Lung (tissue), 12 donors: ENCODE measurements around the gene DLGAP4. TPM values are rescaled to one million over a fixed set of nuclear protein-coding genes. Genes with fewer than 3 reads are reported as not detected.

ENCODE experiments used
- ATAC-seq: fragments of 200-7000 bp; cut with Tn5 transposase; one replicate; pipeline ENCODE4 v1.9.1; 2020; ENCODE audit warnings: moderate number of reproducible peaks; ENCODE audit not compliant: insufficient read depth, low FRiP score
- DNase-seq, 3 donors: peaks; one replicate each; pipeline ENCODE4 v3.0.0-alpha.2; 2013 to 2017
- H3K27ac ChIP-seq, 2 donors: one replicate each; pipeline ENCODE4 v1.5.1; 2013; ENCODE audit warnings: mild to moderate bottlenecking in 2 of 2, moderate library complexity in 2 of 2, control low read depth in 1 of 2, inconsistent platforms in 1 of 2, low read depth in 1 of 2, low read length in 1 of 2
- H3K27me3 ChIP-seq, 3 donors: one replicate each; pipeline ENCODE4 v1.5.1; 2013; ENCODE audit warnings: low read length in 2 of 3; ENCODE audit not compliant: control insufficient read depth in 3 of 3, insufficient read depth in 3 of 3
- H3K36me3 ChIP-seq, 4 donors: one replicate each; pipeline ENCODE4 v1.5.1; 2013; ENCODE audit warnings: low read length in 4 of 4, mild to moderate bottlenecking in 1 of 4, moderate library complexity in 1 of 4; ENCODE audit not compliant: control insufficient read depth in 4 of 4, insufficient read depth in 4 of 4
- H3K4me1 ChIP-seq, 5 donors: one replicate each; pipeline ENCODE4 v1.5.1; 2013; ENCODE audit warnings: low read length in 5 of 5, mild to moderate bottlenecking in 2 of 5, moderate library complexity in 1 of 5; ENCODE audit not compliant: control insufficient read depth in 5 of 5, insufficient read depth in 5 of 5
- H3K4me3 ChIP-seq: one replicate; pipeline ENCODE4 v1.5.1; 2013; ENCODE audit warnings: mild to moderate bottlenecking, control low read depth, moderate library complexity
- H3K9ac ChIP-seq, 2 donors: one replicate each; pipeline ENCODE4 v1.5.1; 2013; ENCODE audit warnings: low read length in 2 of 2, control low read depth in 1 of 2; ENCODE audit not compliant: insufficient read depth in 1 of 2
- H3K9me3 ChIP-seq, 4 donors: one replicate each; pipeline ENCODE4 v1.5.1; 2013; ENCODE audit warnings: low read length in 3 of 4, mild to moderate bottlenecking in 1 of 4, moderate library complexity in 1 of 4; ENCODE audit not compliant: control insufficient read depth in 4 of 4, insufficient read depth in 3 of 4
- WGBS, 2 donors: extraction: QIAGEN DNeasy Blood & Tissue Kit; methylation state at CpG; one replicate each; pipeline ENCODE4 v1.1.7; 2013; 5-methylcytosine and 5-hydroxymethylcytosine counted together
- polyA plus RNA-seq, 2 donors: library from polyadenylated mRNA; stranded (reverse); fragments of 200-250 nt; gene quantifications; one replicate each; pipeline ENCODE4 v1.2.1, GENCODE V29; 2013
- total RNA-seq, 2 donors: library from RNA; depleted of rRNA in 1 of 2; stranded (reverse); fragments of >200 nt in 1 of 2; gene quantifications; one replicate each; pipeline ENCODE4 v1.2.1, GENCODE V29; 2014 to 2021
- TF ChIP-seq, protein P1 (sequence below): IDR thresholded peaks from 2 replicates; pipeline ENCODE4 v1.5.1; 2012; ENCODE audit warnings: mild to moderate bottlenecking; ENCODE audit errors: control extremely low read depth, extremely low read depth
- donor health status: control.
- donor health status: control.
- donor health status: Bipolar disorder and iron deficiency.
- donor health status: healthy.
- donor health status: DM: yes; HTN: yes; CAD: no.

Gene DLGAP4
- total and polyA plus RNA-seq, 4 donors, result 34.6 to 67.6 (median 35.8) TPM

DNA sequence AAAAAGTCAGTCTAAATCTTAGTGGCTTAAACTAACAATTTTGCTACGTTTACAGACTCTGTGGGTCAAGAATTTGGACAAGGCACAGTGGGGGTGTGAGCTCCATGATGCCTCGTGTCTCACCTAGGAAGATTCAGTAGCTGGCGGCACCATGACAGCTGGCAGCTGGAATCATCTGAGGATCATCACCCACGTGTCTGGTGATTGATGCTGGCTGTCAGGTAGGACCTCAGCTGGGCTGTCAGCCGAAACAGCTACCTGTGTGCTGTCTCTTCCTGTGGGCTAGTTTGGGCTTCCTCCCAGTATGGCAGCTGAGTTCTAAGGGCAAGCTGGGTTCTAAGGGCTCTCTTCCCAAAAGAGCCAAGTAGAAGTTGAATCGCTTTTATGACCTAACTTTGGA, 26.4 kb upstream of the DLGAP4 start:
- Histone ChIP-seq H3K4me3 (no peak overlapping the region), H3K36me3 (no peaks in the 10 kb centered on the region), H3K9ac (no peak overlapping the region), H3K4me1 (no peaks in the 10 kb centered on the region), H3K9me3 (peaks cover 0 to 5% (median 0%) of the 10 kb centered on the region in 4 donors), H3K27me3 (no peaks in the 10 kb centered on the region), H3K27ac (no peak overlapping the region)
- DNase-seq (no peak), ATAC-seq (no peak)
- TF ChIP-seq, protein P1, sequence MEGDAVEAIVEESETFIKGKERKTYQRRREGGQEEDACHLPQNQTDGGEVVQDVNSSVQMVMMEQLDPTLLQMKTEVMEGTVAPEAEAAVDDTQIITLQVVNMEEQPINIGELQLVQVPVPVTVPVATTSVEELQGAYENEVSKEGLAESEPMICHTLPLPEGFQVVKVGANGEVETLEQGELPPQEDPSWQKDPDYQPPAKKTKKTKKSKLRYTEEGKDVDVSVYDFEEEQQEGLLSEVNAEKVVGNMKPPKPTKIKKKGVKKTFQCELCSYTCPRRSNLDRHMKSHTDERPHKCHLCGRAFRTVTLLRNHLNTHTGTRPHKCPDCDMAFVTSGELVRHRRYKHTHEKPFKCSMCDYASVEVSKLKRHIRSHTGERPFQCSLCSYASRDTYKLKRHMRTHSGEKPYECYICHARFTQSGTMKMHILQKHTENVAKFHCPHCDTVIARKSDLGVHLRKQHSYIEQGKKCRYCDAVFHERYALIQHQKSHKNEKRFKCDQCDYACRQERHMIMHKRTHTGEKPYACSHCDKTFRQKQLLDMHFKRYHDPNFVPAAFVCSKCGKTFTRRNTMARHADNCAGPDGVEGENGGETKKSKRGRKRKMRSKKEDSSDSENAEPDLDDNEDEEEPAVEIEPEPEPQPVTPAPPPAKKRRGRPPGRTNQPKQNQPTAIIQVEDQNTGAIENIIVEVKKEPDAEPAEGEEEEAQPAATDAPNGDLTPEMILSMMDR, result no peak
- 66% methylated on average over 6 of the region's 6 CpGs for WGBS, 2 donors

DNA sequence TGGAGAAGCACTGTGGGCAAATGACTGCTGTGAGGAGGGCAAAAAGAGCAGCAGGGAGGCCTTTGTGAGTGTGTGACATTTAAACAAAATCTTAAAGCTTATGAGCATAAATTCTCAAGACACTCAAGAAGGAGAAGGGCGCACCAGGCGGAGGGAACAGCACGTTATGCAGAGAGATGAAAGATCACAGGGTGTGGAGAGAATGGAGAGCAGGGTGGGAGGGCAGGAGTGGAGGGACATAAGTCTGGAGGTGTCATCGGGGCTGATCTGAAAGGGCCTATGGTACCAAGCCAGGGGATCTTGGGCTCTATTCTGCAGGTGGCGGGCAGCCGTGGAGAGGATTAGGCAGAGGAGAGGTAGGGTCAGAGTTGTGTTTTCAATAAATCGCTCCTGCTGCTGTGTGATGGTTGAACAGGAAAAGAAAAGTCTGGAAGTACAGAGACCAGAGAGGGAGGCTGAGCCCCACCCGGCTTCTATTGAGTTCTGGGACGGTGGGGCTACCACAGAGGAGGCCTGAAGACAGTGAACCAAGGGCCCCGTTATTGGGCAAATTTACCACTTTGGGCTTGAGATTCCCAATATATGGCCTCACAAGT, 24.3 kb upstream of the DLGAP4 start:
- no peak overlapping the region for H3K9ac ChIP-seq
- peaks cover 0 to 4% (median 0%) of the 10 kb centered on the region in 3 donors for H3K27me3 ChIP-seq
- ATAC-seq, result no peak
- DNase-seq, result no peak
- no peak overlapping the region for H3K4me3 ChIP-seq
- no peaks in the 10 kb centered on the region for H3K36me3 ChIP-seq
- H3K4me1 ChIP-seq, result no peaks in the 10 kb centered on the region
- TF ChIP-seq, protein P1, result no peak
- peaks cover 0 to 5% (median 0%) of the 10 kb centered on the region in 4 donors for H3K9me3 ChIP-seq
- WGBS, 2 donors, result 86 to 87% methylated on average over 10 of the region's 10 CpGs
- H3K27ac ChIP-seq, result no peak overlapping the region

DNA sequence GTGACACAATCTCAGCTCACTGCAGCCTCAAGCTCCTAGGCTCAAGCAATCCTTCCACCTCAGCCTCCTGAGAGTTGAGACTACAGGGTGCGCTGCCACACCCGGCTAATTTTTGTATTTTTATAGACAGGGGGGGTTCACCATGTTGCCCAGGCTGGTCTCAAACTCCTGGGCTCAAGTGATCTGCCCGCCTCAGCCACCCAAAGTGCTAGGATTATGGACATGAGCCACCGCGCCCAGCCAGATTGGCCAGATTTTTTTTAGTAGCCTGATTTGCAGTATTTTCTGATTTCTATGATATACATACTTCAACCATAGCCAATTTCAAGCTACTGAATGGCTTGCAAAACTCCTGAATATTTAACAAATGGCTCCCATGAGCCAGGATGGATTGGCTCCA, 21.4 kb upstream of the DLGAP4 start:
- H3K27ac ChIP-seq, result no peak overlapping the region
- no peaks in the 10 kb centered on the region for H3K4me1 ChIP-seq
- DNase-seq, result no peak
- ATAC-seq, result no peak
- H3K4me3 ChIP-seq, result no peak overlapping the region
- WGBS, 2 donors, result 91% methylated on average over 5 of the region's 5 CpGs
- peaks cover 0 to 2% (median 0%) of the 10 kb centered on the region in 4 donors for H3K9me3 ChIP-seq
- no peak overlapping the region for H3K9ac ChIP-seq
- H3K27me3 ChIP-seq, result peaks cover 0 to 4% (median 0%) of the 10 kb centered on the region in 3 donors
- TF ChIP-seq, protein P1, result no peak
- no peaks in the 10 kb centered on the region for H3K36me3 ChIP-seq
